GM23338 (cell line): ENCODE results near the gene CIAPIN1. TPM values are rescaled to one million over a fixed set of nuclear protein-coding genes. Genes with fewer than 3 reads are reported as not detected.

ENCODE experiments used
- ATAC-seq: fragments of 200-7000 bp; cut with Tn5 transposase; 3 replicates; pipeline ENCODE4 v1.9.1; 2020
- DNase-seq: peaks from one replicate; pipeline ENCODE4 v3.0.0-alpha.2; 2015; ENCODE audit warnings: low spot score
- H2AFZ ChIP-seq: fragments of 200-600 bp; sonication (generic); 2 replicates; pipeline ENCODE4 v1.8.0; 2016; ENCODE audit warnings: antibody characterized with exemption, mild to moderate bottlenecking, moderate library complexity
- H3F3A ChIP-seq: fragments of 200-600 bp; sonication (generic); replicated peaks from 2 replicates; pipeline ENCODE4 v1.8.0; 2017; ENCODE audit warnings: antibody characterized with exemption, mixed run types, low read depth
- H3K27ac ChIP-seq: fragments of 200-600 bp; sonication (generic); 2 replicates; pipeline ENCODE4 v1.6.1; 2016; ENCODE audit warnings: low read depth
- H3K27me3 ChIP-seq: fragments of 200-600 bp; sonication (generic); 2 replicates; pipeline ENCODE4 v1.8.0; 2016; ENCODE audit warnings: mild to moderate bottlenecking, mixed run types, moderate library complexity; ENCODE audit not compliant: insufficient read depth
- H3K36me3 ChIP-seq: fragments of 200-600 bp; sonication (generic); 2 replicates; pipeline ENCODE4 v1.8.0; 2016; ENCODE audit warnings: mild to moderate bottlenecking; ENCODE audit not compliant: insufficient read depth
- H3K4me1 ChIP-seq: fragments of 200-600 bp; sonication (generic); 2 replicates; pipeline ENCODE4 v1.8.0; 2016; ENCODE audit warnings: mild to moderate bottlenecking, moderate library complexity; ENCODE audit not compliant: insufficient read depth
- H3K4me2 ChIP-seq: fragments of 200-600 bp; sonication (generic); 2 replicates; pipeline ENCODE4 v1.7.1; 2017; ENCODE audit warnings: mixed run types
- H3K4me3 ChIP-seq: fragments of 200-600 bp; sonication (generic); 2 replicates; pipeline ENCODE4 v1.6.1; 2016; ENCODE audit warnings: mixed run types
- H3K79me2 ChIP-seq: fragments of 200-600 bp; sonication (generic); replicated peaks from 2 replicates; pipeline ENCODE4 v1.8.0; 2017; ENCODE audit warnings: mild to moderate bottlenecking; ENCODE audit not compliant: insufficient read depth
- H3K9me2 ChIP-seq: fragments of 200-600 bp; sonication (generic); 2 replicates; pipeline ENCODE4 v1.8.0; 2017; ENCODE audit not compliant: insufficient read depth
- H4K20me1 ChIP-seq: fragments of 200-600 bp; sonication (generic); replicated peaks from 2 replicates; pipeline ENCODE4 v1.8.0; 2017; ENCODE audit warnings: mild to moderate bottlenecking; ENCODE audit not compliant: insufficient read depth
- H3K27ac Mint-ChIP-seq: 2 replicates; pipeline ENCODE4 v1.8.0; 2020; ENCODE audit warnings: inconsistent platforms, mild to moderate bottlenecking, moderate library complexity, mixed read lengths
- H3K27me3 Mint-ChIP-seq: 3 replicates; pipeline ENCODE4 v1.8.0; 2022; ENCODE audit warnings: low read depth, mild to moderate bottlenecking, moderate library complexity, mixed read lengths, inconsistent platforms; ENCODE audit not compliant: insufficient read depth, poor library complexity
- H3K36me3 Mint-ChIP-seq: 3 replicates; pipeline ENCODE4 v1.8.0; 2021; ENCODE audit warnings: low read depth, mild to moderate bottlenecking, inconsistent platforms, moderate library complexity, mixed read lengths
- H3K4me1 Mint-ChIP-seq: 3 replicates; pipeline ENCODE4 v1.8.0; 2020; ENCODE audit warnings: mild to moderate bottlenecking, inconsistent platforms, mixed read lengths
- H3K4me3 Mint-ChIP-seq: 3 replicates; pipeline ENCODE4 v1.8.0; 2021; ENCODE audit warnings: moderate library complexity, mild to moderate bottlenecking, inconsistent platforms, mixed read lengths
- H3K9me3 Mint-ChIP-seq: 3 replicates; pipeline ENCODE4 v1.8.0; 2020; ENCODE audit warnings: moderate library complexity, mild to moderate bottlenecking, inconsistent platforms, mixed read lengths
- CREB1 ChIP-seq: fragments of 250-450 bp; sonication (Bioruptor Pico); IDR thresholded peaks from 2 replicates; pipeline ENCODE4 v1.5.0; 2020; ENCODE audit warnings: low read depth, mild to moderate bottlenecking, moderate library complexity
- EZH2 ChIP-seq: fragments of 200-600 bp; sonication (generic); IDR thresholded peaks from one replicate; pipeline ENCODE4 v1.8.0; 2017; ENCODE audit warnings: antibody characterized with exemption, mild to moderate bottlenecking, low read depth; ENCODE audit not compliant: unreplicated experiment
- EZH2phosphoT487 ChIP-seq: fragments of 200-600 bp; sonication (generic); IDR thresholded peaks from one replicate; pipeline ENCODE4 v1.8.1; 2018; ENCODE audit warnings: antibody characterized with exemption; ENCODE audit not compliant: unreplicated experiment
- JUNB ChIP-seq: IDR thresholded peaks from one replicate; pipeline ENCODE4 v1.6.1; 2016; ENCODE audit warnings: antibody characterized with exemption; ENCODE audit not compliant: unreplicated experiment
- NANOG ChIP-seq: IDR thresholded peaks from 2 replicates; pipeline ENCODE4 v1.6.1; 2016; ENCODE audit warnings: antibody characterized with exemption, borderline replicate concordance
- POLR2AphosphoS5 ChIP-seq: IDR thresholded peaks from 2 replicates; pipeline ENCODE4 v1.6.1; 2016; ENCODE audit warnings: antibody characterized with exemption, low read depth
- STAT1 ChIP-seq: IDR thresholded peaks from one replicate; pipeline ENCODE4 v1.6.1; 2016; ENCODE audit warnings: antibody characterized with exemption; ENCODE audit not compliant: unreplicated experiment
- ZNF114 ChIP-seq: fragments of 250-450 bp; sonication (Bioruptor Pico); IDR thresholded peaks from 2 replicates; pipeline ENCODE4 v1.5.0; 2020; ENCODE audit warnings: mild to moderate bottlenecking, moderate library complexity
- ZNF331 ChIP-seq: fragments of 250-450 bp; sonication (Bioruptor Pico); IDR thresholded peaks from 2 replicates; pipeline ENCODE4 v1.5.0; 2020; ENCODE audit warnings: low read depth, mild to moderate bottlenecking, moderate library complexity
- polyA plus RNA-seq: library from polyadenylated mRNA; unstranded; fragments of >200 nt; fragmentation: Nextera tagmentation; extraction: Ambion mirVana; gene quantifications from 2 replicates; pipeline ENCODE4 v1.2.1, GENCODE V29; 2016
- total RNA-seq: library from RNA; depleted of rRNA; stranded (reverse); fragments of >200 nt; shearing (Covaris generic); gene quantifications from 2 replicates; pipeline ENCODE4 v1.2.3, GENCODE V29; 2014
- TF ChIP-seq, protein P1 (sequence below): fragments of 250-450 bp; sonication (Bioruptor Pico); IDR thresholded peaks from 2 replicates; pipeline ENCODE4 v1.5.0; 2020; ENCODE audit warnings: mild to moderate bottlenecking, moderate library complexity
- TF ChIP-seq, protein P2 (sequence below): IDR thresholded peaks from one replicate; pipeline ENCODE4 v1.6.1; 2018; ENCODE audit warnings: antibody characterized with exemption; ENCODE audit not compliant: unreplicated experiment
- TF ChIP-seq, protein P3 (sequence below): IDR thresholded peaks from 2 replicates; pipeline ENCODE4 v1.6.1; 2016; ENCODE audit warnings: antibody characterized with exemption
- TF ChIP-seq, protein P4 (sequence below), 2 experiments: fragments of 200-600 bp in 1 of 2; sonication (generic) in 1 of 2; conservative IDR thresholded peaks; 2 replicates each; pipeline versions ENCODE4 v1.5.1 to v1.6.1; 2016 to 2017; ENCODE audit warnings: antibody characterized with exemption in 2 of 2, low read depth in 2 of 2, mild to moderate bottlenecking in 2 of 2, moderate library complexity in 1 of 2

CIAPIN1 gene
- total and polyA plus RNA-seq, 2 experiments from 2014 or later, result 36.5 to 75.4 TPM

DNA sequence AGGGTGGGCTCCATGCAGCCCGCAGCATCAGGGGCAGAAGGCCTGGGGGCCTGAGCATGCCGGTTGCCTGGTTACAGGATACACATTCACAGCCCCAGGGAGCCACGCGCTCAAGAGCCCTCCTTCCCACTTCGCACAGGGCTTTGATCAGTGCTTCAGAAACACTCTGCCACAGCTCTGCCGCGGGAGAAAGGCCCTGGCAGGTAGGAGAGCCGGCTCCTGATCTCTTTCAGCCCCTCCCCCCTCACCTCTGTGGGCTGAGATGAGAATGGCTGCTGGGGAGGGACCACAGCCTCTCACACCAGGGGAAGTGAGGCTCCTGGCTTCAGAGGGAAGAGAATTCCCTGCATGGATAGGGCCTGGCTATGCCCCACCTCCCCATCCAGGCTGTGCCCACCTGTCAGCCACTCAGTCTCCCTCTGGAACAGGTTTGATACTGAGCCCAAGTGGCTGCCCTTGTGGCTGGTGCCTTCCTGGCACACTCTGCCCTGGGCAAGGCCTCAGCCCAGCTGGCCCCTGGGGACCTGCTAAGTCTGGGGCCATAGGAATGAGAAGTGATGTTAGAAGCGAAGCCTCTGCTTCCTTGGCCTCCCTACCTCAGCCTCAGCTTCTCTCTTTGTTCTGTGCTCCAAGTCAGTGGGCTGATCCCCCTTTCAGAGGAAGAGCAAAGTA is 30.5 kb upstream of the CIAPIN1 start:
- Histone ChIP-seq H4K20me1 (0 out of 2 replicates have a peak, but pooled peaks cover 3% of the 10 kb centered on the region), H3K4me1 (peaks cover 47% of the 10 kb centered on the region), H3K27me3 (peaks cover 7% of the 10 kb centered on the region; the same call in 1 of the 2 replicates), H3K4me3 (no peak overlapping the region), H3K79me2 (no peaks in the 10 kb centered on the region; the same call in 1 of the 2 replicates), H3K36me3 (no peaks in the 10 kb centered on the region), H3K27ac (no peak overlapping the region), H3K4me2 (peak overlapping the region; percentile 77; the same call in 1 of the 2 replicates), H3K9me2 (no peaks in the 10 kb centered on the region), H2AFZ (no peak overlapping the region), H3F3A (peaks cover 4% of the 10 kb centered on the region; the same call in 1 of the 2 replicates)
- Mint-ChIP-seq H3K4me1 (peaks cover 54% of the 10 kb centered on the region), H3K4me3 (peak overlapping the region; percentile 30; the same call in 1 of the 3 replicates), H3K9me3 (no peaks in the 10 kb centered on the region), H3K27me3 (peaks cover 26% of the 10 kb centered on the region), H3K27ac (no peak overlapping the region), H3K36me3 (peaks cover 3% of the 10 kb centered on the region; the same call in 2 of the 3 replicates)
- DNase-seq (peak; percentile 56), ATAC-seq (no peak)
- TF ChIP-seq, protein P1, sequence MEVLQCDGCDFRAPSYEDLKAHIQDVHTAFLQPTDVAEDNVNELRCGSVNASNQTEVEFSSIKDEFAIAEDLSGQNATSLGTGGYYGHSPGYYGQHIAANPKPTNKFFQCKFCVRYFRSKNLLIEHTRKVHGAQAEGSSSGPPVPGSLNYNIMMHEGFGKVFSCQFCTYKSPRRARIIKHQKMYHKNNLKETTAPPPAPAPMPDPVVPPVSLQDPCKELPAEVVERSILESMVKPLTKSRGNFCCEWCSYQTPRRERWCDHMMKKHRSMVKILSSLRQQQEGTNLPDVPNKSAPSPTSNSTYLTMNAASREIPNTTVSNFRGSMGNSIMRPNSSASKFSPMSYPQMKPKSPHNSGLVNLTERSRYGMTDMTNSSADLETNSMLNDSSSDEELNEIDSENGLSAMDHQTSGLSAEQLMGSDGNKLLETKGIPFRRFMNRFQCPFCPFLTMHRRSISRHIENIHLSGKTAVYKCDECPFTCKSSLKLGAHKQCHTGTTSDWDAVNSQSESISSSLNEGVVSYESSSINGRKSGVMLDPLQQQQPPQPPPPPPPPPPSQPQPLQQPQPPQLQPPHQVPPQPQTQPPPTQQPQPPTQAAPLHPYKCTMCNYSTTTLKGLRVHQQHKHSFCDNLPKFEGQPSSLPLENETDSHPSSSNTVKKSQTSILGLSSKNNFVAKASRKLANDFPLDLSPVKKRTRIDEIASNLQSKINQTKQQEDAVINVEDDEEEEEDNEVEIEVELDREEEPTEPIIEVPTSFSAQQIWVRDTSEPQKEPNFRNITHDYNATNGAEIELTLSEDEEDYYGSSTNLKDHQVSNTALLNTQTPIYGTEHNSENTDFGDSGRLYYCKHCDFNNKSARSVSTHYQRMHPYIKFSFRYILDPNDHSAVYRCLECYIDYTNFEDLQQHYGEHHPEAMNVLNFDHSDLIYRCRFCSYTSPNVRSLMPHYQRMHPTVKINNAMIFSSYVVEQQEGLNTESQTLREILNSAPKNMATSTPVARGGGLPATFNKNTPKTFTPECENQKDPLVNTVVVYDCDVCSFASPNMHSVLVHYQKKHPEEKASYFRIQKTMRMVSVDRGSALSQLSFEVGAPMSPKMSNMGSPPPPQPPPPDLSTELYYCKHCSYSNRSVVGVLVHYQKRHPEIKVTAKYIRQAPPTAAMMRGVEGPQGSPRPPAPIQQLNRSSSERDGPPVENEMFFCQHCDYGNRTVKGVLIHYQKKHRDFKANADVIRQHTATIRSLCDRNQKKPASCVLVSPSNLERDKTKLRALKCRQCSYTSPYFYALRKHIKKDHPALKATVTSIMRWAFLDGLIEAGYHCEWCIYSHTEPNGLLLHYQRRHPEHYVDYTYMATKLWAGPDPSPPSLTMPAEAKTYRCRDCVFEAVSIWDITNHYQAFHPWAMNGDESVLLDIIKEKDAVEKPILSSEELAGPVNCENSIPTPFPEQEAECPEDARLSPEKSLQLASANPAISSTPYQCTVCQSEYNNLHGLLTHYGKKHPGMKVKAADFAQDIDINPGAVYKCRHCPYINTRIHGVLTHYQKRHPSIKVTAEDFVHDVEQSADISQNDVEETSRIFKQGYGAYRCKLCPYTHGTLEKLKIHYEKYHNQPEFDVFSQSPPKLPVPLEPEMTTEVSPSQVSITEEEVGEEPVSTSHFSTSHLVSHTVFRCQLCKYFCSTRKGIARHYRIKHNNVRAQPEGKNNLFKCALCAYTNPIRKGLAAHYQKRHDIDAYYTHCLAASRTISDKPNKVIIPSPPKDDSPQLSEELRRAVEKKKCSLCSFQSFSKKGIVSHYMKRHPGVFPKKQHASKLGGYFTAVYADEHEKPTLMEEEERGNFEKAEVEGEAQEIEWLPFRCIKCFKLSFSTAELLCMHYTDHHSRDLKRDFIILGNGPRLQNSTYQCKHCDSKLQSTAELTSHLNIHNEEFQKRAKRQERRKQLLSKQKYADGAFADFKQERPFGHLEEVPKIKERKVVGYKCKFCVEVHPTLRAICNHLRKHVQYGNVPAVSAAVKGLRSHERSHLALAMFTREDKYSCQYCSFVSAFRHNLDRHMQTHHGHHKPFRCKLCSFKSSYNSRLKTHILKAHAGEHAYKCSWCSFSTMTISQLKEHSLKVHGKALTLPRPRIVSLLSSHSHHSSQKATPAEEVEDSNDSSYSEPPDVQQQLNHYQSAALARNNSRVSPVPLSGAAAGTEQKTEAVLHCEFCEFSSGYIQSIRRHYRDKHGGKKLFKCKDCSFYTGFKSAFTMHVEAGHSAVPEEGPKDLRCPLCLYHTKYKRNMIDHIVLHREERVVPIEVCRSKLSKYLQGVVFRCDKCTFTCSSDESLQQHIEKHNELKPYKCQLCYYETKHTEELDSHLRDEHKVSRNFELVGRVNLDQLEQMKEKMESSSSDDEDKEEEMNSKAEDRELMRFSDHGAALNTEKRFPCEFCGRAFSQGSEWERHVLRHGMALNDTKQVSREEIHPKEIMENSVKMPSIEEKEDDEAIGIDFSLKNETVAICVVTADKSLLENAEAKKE, result no peak
- no peak for TF ChIP-seq JUNB
- no peak for TF ChIP-seq EZH2
- TF ChIP-seq POLR2AphosphoS5, result no peak
- no peak for TF ChIP-seq CREB1 (CRISPR knock-in tag)
- no peak for TF ChIP-seq NANOG
- TF ChIP-seq, protein P2, sequence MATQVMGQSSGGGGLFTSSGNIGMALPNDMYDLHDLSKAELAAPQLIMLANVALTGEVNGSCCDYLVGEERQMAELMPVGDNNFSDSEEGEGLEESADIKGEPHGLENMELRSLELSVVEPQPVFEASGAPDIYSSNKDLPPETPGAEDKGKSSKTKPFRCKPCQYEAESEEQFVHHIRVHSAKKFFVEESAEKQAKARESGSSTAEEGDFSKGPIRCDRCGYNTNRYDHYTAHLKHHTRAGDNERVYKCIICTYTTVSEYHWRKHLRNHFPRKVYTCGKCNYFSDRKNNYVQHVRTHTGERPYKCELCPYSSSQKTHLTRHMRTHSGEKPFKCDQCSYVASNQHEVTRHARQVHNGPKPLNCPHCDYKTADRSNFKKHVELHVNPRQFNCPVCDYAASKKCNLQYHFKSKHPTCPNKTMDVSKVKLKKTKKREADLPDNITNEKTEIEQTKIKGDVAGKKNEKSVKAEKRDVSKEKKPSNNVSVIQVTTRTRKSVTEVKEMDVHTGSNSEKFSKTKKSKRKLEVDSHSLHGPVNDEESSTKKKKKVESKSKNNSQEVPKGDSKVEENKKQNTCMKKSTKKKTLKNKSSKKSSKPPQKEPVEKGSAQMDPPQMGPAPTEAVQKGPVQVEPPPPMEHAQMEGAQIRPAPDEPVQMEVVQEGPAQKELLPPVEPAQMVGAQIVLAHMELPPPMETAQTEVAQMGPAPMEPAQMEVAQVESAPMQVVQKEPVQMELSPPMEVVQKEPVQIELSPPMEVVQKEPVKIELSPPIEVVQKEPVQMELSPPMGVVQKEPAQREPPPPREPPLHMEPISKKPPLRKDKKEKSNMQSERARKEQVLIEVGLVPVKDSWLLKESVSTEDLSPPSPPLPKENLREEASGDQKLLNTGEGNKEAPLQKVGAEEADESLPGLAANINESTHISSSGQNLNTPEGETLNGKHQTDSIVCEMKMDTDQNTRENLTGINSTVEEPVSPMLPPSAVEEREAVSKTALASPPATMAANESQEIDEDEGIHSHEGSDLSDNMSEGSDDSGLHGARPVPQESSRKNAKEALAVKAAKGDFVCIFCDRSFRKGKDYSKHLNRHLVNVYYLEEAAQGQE, result no peak
- TF ChIP-seq, protein P3, sequence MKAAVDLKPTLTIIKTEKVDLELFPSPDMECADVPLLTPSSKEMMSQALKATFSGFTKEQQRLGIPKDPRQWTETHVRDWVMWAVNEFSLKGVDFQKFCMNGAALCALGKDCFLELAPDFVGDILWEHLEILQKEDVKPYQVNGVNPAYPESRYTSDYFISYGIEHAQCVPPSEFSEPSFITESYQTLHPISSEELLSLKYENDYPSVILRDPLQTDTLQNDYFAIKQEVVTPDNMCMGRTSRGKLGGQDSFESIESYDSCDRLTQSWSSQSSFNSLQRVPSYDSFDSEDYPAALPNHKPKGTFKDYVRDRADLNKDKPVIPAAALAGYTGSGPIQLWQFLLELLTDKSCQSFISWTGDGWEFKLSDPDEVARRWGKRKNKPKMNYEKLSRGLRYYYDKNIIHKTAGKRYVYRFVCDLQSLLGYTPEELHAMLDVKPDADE, result no peak
- TF ChIP-seq, protein P4, sequence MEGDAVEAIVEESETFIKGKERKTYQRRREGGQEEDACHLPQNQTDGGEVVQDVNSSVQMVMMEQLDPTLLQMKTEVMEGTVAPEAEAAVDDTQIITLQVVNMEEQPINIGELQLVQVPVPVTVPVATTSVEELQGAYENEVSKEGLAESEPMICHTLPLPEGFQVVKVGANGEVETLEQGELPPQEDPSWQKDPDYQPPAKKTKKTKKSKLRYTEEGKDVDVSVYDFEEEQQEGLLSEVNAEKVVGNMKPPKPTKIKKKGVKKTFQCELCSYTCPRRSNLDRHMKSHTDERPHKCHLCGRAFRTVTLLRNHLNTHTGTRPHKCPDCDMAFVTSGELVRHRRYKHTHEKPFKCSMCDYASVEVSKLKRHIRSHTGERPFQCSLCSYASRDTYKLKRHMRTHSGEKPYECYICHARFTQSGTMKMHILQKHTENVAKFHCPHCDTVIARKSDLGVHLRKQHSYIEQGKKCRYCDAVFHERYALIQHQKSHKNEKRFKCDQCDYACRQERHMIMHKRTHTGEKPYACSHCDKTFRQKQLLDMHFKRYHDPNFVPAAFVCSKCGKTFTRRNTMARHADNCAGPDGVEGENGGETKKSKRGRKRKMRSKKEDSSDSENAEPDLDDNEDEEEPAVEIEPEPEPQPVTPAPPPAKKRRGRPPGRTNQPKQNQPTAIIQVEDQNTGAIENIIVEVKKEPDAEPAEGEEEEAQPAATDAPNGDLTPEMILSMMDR (conservative IDR thresholded peaks at IDR 0.05; ENCODE audit: low read depth in 2 of 2), result no peak
- TF ChIP-seq EZH2phosphoT487, result no peak
- no peak for TF ChIP-seq STAT1
- TF ChIP-seq ZNF114 (CRISPR knock-in tag), result no peak
- no peak for TF ChIP-seq ZNF331 (CRISPR knock-in tag)
